IMR-90 (cell line): ENCODE results near the gene CECR2. TPM values are rescaled to one million over a fixed set of nuclear protein-coding genes. Genes with fewer than 3 reads are reported as not detected.

Experiments used
- ATAC-seq: fragments of 200-7000 bp; cut with Tn5 transposase; 2 replicates; pipeline ENCODE4 v1.9.1; 2020; ENCODE audit warnings: low read depth, mild to moderate bottlenecking, moderate library complexity
- BruUV-seq: library from RNA; stranded (reverse); fragments of 400-500 nt; replicated peaks from 2 replicates; lab custom pipeline; 2021; lab: Mats Ljungman, UMichigan
- CTCF ChIA-PET: fragments of 300-600 bp; formaldehyde crosslinking; extraction: SDS; loops from one replicate; lab custom pipeline; 2021; ENCODE audit warnings: antibody characterized with exemption; lab: Yijun Ruan, JAX
- POLR2A ChIA-PET: fragments of 300-600 bp; sonication (Branson Sonifier 250); formaldehyde crosslinking; loops from one replicate; lab custom pipeline; 2022; ENCODE audit warnings: antibody characterized with exemption; ENCODE audit not compliant: unreplicated experiment; lab: Charles Lee
- DNase-seq: peaks from one replicate; pipeline ENCODE4 v3.0.0; 2013
- H2AFZ ChIP-seq: replicated peaks from 2 replicates; pipeline ENCODE3; 2013; ENCODE audit warnings: low read length, mild to moderate bottlenecking; ENCODE audit not compliant: poor library complexity
- H2AK5ac ChIP-seq: 2 replicates; pipeline ENCODE4 v1.6.1; 2013; ENCODE audit warnings: low read depth, low read length, inconsistent platforms
- H2AK9ac ChIP-seq: replicated peaks from 2 replicates; pipeline ENCODE3; 2013; ENCODE audit warnings: mild to moderate bottlenecking, low read depth, low read length, moderate library complexity; ENCODE audit not compliant: poor library complexity
- H2BK120ac ChIP-seq: 2 replicates; pipeline ENCODE4 v1.6.1; 2013; ENCODE audit warnings: low read depth, low read length, inconsistent platforms
- H2BK15ac ChIP-seq: 3 replicates; pipeline ENCODE4 v1.6.1; 2013; ENCODE audit warnings: low read depth, low read length, inconsistent platforms
- H2BK20ac ChIP-seq: 2 replicates; pipeline ENCODE4 v1.6.1; 2013; ENCODE audit warnings: low read depth, mild to moderate bottlenecking, inconsistent platforms, low read length, moderate library complexity
- H2BK5ac ChIP-seq: 2 replicates; pipeline ENCODE4 v1.6.1; 2013; ENCODE audit warnings: mild to moderate bottlenecking, low read depth, low read length, inconsistent platforms; ENCODE audit not compliant: poor library complexity, severe bottlenecking
- H3K14ac ChIP-seq: replicated peaks from 2 replicates; pipeline ENCODE4 v1.6.1; 2013; ENCODE audit warnings: low read depth, low read length, inconsistent platforms
- H3K18ac ChIP-seq: 2 replicates; pipeline ENCODE4 v1.6.1; 2013; ENCODE audit warnings: low read depth, low read length, control low read depth
- H3K23ac ChIP-seq: 2 replicates; pipeline ENCODE4 v1.6.1; 2013; ENCODE audit warnings: low read depth, low read length, inconsistent platforms
- H3K27ac ChIP-seq: 2 replicates; pipeline ENCODE4 v1.5.1; 2013; ENCODE audit warnings: mild to moderate bottlenecking, control low read depth, low read length; ENCODE audit not compliant: insufficient read depth
- H3K27me3 ChIP-seq: 2 replicates; pipeline ENCODE4 v1.6.1; 2013; ENCODE audit warnings: low read length; ENCODE audit not compliant: control insufficient read depth, insufficient read depth
- H3K36me3 ChIP-seq: 2 replicates; pipeline ENCODE4 v1.6.1; 2013; ENCODE audit warnings: low read length, mixed read lengths; ENCODE audit not compliant: control insufficient read depth, insufficient read depth
- H3K4ac ChIP-seq: 2 replicates; pipeline ENCODE4 v1.6.1; 2013; ENCODE audit warnings: low read depth, low read length, inconsistent platforms
- H3K4me1 ChIP-seq: 2 replicates; pipeline ENCODE4 v1.6.1; 2013; ENCODE audit warnings: low read length, mixed read lengths; ENCODE audit not compliant: control insufficient read depth, insufficient read depth
- H3K4me2 ChIP-seq: 2 replicates; pipeline ENCODE4 v1.6.1; 2013; ENCODE audit warnings: low read depth, mild to moderate bottlenecking, control low read depth, low read length, moderate library complexity
- H3K4me3 ChIP-seq: 2 replicates; pipeline ENCODE4 v1.5.1; 2013; ENCODE audit warnings: low read depth, mild to moderate bottlenecking, control low read depth, low read length, moderate library complexity; ENCODE audit not compliant: insufficient read depth
- H3K56ac ChIP-seq: 2 replicates; pipeline ENCODE4 v1.6.1; 2013; ENCODE audit warnings: low read length, inconsistent platforms; ENCODE audit not compliant: insufficient read depth; ENCODE audit errors: extremely low read depth
- H3K79me1 ChIP-seq, 2 experiments: 2 replicates each; pipeline ENCODE4 v1.6.1; 2013; ENCODE audit warnings: low read length in 2 of 2, inconsistent platforms in 1 of 2, low read depth in 1 of 2
- H3K9ac ChIP-seq: 2 replicates; pipeline ENCODE4 v1.6.1; 2013; ENCODE audit warnings: low read depth, low read length, control low read depth
- H3K9me1 ChIP-seq: 2 replicates; pipeline ENCODE4 v1.6.1; 2013; ENCODE audit warnings: low read length, inconsistent platforms; ENCODE audit not compliant: insufficient read depth
- H3K9me3 ChIP-seq: 2 replicates; pipeline ENCODE4 v1.6.1; 2013; ENCODE audit warnings: low read length; ENCODE audit not compliant: control insufficient read depth, insufficient read depth
- H4K20me1 ChIP-seq: 2 replicates; pipeline ENCODE4 v1.6.1; 2013; ENCODE audit warnings: low read length, inconsistent platforms; ENCODE audit not compliant: insufficient read depth
- H4K5ac ChIP-seq: 2 replicates; pipeline ENCODE4 v1.6.1; 2013; ENCODE audit warnings: mild to moderate bottlenecking, low read depth, low read length, control low read depth
- H4K8ac ChIP-seq, 2 experiments: 2 replicates each; pipeline ENCODE4 v1.6.1; 2013; ENCODE audit warnings: low read depth in 2 of 2, low read length in 2 of 2, control low read depth in 1 of 2, inconsistent platforms in 1 of 2
- H4K91ac ChIP-seq: 2 replicates; pipeline ENCODE4 v1.6.1; 2013; ENCODE audit warnings: low read depth, low read length, inconsistent platforms; ENCODE audit not compliant: insufficient read depth
- CTCF ChIP-seq: conservative IDR thresholded peaks from 2 replicates; pipeline ENCODE4 v1.5.1; 2012; ENCODE audit warnings: mild to moderate bottlenecking, low read depth, low read length, improper control_type of control experiment
- ELK1 ChIP-seq: fragments of 150-350 bp; IDR thresholded peaks from 2 replicates; pipeline ENCODE4 v1.6.1; 2016; ENCODE audit warnings: low read depth, mild to moderate bottlenecking, low read length, moderate library complexity, borderline replicate concordance
- MAZ ChIP-seq: IDR thresholded peaks from 2 replicates; pipeline ENCODE4 v1.6.1; 2012; ENCODE audit warnings: low read depth, mild to moderate bottlenecking, low read length, improper control_type of control experiment, moderate library complexity, borderline replicate concordance
- MXI1 ChIP-seq: IDR thresholded peaks from 2 replicates; pipeline ENCODE4 v1.6.1; 2012; ENCODE audit warnings: low read depth, mild to moderate bottlenecking, low read length, moderate library complexity, borderline replicate concordance
- USF2 ChIP-seq: fragments of 150-350 bp; IDR thresholded peaks from 2 replicates; pipeline ENCODE4 v1.6.1; 2017; ENCODE audit warnings: mild to moderate bottlenecking, antibody characterized with exemption, low read length, low read depth
- WGBS, 2 experiments: methylation state at CpG; one replicate each; pipeline versions ENCODE4 v1.1.5 to v1.1.7; 2013; ENCODE audit warnings: missing lambda C conversion rate in 2 of 2; ENCODE audit not compliant: insufficient read length in 1 of 2; ENCODE audit errors: extremely low coverage in 2 of 2; 5-methylcytosine and 5-hydroxymethylcytosine counted together
- dilution Hi-C: fragments of 300-500 bp; cut with HindIII; formaldehyde crosslinking; loops from one replicate; pipeline ENCODE4 v1.14.3; 2018; ENCODE audit warnings: low sequenced_read_pairs; ENCODE audit not compliant: unreplicated experiment
- in situ Hi-C: fragments of 300-500 bp; cut with MboI; formaldehyde crosslinking; loops from 3 replicates; pipeline ENCODE4 v1.14.3; 2019; ENCODE audit warnings: low sequenced_read_pairs, inconsistent platforms, mixed read lengths
- intact Hi-C: fragments of 100-400 bp; cut with micrococcal nuclease; formaldehyde crosslinking; loops from 2 replicates; pipeline ENCODE4 v1.10.0; 2022
- polyA plus RNA-seq, 3 experiments: library from polyadenylated mRNA; depleted of rRNA; stranded (reverse); fragments of >200 nt; gene quantifications; 2 replicates each; pipeline ENCODE4 v1.2.3, GENCODE V29; 2012; ENCODE audit warnings: low replicate concordance in 1 of 3
- total RNA-seq: library from RNA; depleted of rRNA; stranded (reverse); fragments of >200 nt; gene quantifications from 2 replicates; pipeline ENCODE4 v1.2.3, GENCODE V29; 2012

The CECR2 gene
- total and polyA plus RNA-seq, 2 of the 4 experiments (the other 2 are of a cell fraction), result under 0.01 TPM; not detected in 1

- ATAC-seq, result no peak
- TF ChIP-seq USF2, result no peak
- no peak for TF ChIP-seq ELK1
- TF ChIP-seq CTCF, result no peak
- no peak for TF ChIP-seq MAZ
- no peak for TF ChIP-seq MXI1
- dilution Hi-C loops (no loop called here), intact Hi-C loops (no loop called here), in situ Hi-C loops (no loop called here)
- Histone ChIP-seq H3K9me1 (no peaks in the 10 kb centered on the region), H2AFZ (no peak overlapping the region), H2BK120ac (no peak overlapping the region), H4K8ac (no peak overlapping the region), H3K9me3 (no peaks in the 10 kb centered on the region), H4K91ac (no peak overlapping the region), H3K4me1 (no peaks in the 10 kb centered on the region), H3K9ac (no peak overlapping the region), H2AK5ac (no peak overlapping the region), H2BK5ac (no peak overlapping the region), H3K36me3 (no peaks in the 10 kb centered on the region), H3K4ac (no peak overlapping the region), H3K27me3 (no peaks in the 10 kb centered on the region; the same call in none of the 2 replicates), H3K56ac (no peak overlapping the region), H2BK20ac (no peak overlapping the region), H4K5ac (no peak overlapping the region), H2BK15ac (no peak overlapping the region), H3K14ac (no peak overlapping the region), H3K27ac (no peak overlapping the region), H3K23ac (no peak overlapping the region), H3K18ac (no peak overlapping the region), H3K4me2 (no peak overlapping the region), H4K20me1 (no peaks in the 10 kb centered on the region), H3K79me1 (no peaks in the 10 kb centered on the region), H3K4me3 (no peak overlapping the region), H2AK9ac (no peak overlapping the region)
- DNase-seq, result no peak
- POLR2A ChIA-PET, result no interaction called here
- no CpG with 5 or more reads among the region's 5 CpGs for WGBS, 2 experiments
- no TSS peak for BruUV-seq
- CTCF ChIA-PET, result no interaction called here
These were observed 127.6 kb downstream of the CECR2 start for GRCh38 chr22:17496841-17497240.
